WI38 (cell line): Measurements from ENCODE around the gene SPAG7.

ENCODE experiments used
- H3K4me3 ChIP-seq: 2 replicates; pipeline ENCODE4 v1.5.1; 2011; ENCODE audit warnings: low read depth, mild to moderate bottlenecking, control low read depth, low read length
- TF ChIP-seq, protein P1 (sequence below): IDR thresholded peaks from 2 replicates; pipeline ENCODE4 v1.5.1; 2012; ENCODE audit warnings: low read depth, mild to moderate bottlenecking, control low read depth, low read length

SPAG7 gene

DNA sequence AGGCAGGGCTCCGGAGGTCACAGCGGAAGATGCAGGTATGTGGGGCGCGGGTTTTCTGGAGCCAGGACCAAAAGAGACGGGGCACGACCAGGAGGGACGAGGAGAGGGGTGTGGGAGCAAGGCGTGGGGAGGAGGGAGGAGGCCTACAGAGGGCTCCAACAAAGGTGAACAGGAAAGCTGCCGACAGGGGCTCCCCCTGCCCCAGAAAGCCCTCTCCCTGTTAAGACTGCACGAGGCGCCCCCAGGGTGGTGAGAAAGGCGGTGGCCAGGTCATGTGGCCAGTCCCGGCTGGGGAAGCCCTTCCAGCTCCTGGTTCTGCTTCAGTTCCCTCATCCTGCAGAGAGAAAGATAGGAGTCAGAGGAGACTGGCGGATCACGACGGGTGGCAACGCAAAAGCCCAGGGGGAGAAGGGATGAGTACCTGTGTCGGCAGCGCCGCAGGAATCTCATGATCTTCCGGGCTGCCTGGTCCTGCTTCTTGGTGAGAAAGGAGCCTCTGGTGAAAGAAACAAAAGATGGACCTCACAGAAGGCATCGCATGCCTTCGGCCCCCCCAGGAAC lies 949 bp upstream of the SPAG7 start:
- TF ChIP-seq, protein P1, sequence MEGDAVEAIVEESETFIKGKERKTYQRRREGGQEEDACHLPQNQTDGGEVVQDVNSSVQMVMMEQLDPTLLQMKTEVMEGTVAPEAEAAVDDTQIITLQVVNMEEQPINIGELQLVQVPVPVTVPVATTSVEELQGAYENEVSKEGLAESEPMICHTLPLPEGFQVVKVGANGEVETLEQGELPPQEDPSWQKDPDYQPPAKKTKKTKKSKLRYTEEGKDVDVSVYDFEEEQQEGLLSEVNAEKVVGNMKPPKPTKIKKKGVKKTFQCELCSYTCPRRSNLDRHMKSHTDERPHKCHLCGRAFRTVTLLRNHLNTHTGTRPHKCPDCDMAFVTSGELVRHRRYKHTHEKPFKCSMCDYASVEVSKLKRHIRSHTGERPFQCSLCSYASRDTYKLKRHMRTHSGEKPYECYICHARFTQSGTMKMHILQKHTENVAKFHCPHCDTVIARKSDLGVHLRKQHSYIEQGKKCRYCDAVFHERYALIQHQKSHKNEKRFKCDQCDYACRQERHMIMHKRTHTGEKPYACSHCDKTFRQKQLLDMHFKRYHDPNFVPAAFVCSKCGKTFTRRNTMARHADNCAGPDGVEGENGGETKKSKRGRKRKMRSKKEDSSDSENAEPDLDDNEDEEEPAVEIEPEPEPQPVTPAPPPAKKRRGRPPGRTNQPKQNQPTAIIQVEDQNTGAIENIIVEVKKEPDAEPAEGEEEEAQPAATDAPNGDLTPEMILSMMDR = no peak
- H3K4me3 ChIP-seq = peak overlapping the region; percentile 78

GRCh38 chr17:4966844-4967538 lies 626 bp downstream of the SPAG7 start:
- H3K4me3 ChIP-seq = peak overlapping the region; percentile 78
- TF ChIP-seq, protein P1 = no peak

DNA sequence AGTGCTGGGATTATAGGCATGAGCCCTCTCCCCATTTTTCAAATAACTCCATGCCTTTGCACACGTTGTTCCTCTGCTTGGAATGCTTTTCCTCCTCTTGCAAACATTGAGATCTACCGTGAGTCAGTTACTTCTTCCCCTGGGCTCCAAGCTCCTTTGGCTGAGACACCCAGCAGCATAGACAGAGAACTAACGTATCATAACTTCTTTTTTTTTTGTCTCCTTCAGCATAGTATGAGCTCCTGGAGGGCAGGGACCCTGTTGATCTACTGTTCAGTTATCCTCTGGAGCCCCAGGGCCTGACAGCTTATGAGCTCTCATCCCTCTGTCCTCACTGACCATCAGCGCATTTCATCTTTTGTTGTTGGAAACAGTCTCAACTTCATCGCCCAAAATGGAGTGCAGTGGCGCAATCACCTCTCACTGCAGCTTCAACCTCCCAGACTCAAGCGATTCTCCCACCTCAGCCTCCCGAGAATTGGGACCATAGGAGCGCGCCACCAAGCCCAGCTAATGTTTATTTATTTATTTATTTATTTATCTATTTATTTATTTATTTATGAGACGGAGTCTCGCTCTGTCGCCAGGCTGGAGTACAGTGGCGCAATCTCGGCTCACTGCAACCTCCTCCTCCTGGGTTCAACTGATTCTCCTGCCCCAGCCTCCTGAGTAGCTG lies 2.2 kb downstream of the SPAG7 start:
- TF ChIP-seq, protein P1 = no peak
- H3K4me3 ChIP-seq = no peak overlapping the region

DNA sequence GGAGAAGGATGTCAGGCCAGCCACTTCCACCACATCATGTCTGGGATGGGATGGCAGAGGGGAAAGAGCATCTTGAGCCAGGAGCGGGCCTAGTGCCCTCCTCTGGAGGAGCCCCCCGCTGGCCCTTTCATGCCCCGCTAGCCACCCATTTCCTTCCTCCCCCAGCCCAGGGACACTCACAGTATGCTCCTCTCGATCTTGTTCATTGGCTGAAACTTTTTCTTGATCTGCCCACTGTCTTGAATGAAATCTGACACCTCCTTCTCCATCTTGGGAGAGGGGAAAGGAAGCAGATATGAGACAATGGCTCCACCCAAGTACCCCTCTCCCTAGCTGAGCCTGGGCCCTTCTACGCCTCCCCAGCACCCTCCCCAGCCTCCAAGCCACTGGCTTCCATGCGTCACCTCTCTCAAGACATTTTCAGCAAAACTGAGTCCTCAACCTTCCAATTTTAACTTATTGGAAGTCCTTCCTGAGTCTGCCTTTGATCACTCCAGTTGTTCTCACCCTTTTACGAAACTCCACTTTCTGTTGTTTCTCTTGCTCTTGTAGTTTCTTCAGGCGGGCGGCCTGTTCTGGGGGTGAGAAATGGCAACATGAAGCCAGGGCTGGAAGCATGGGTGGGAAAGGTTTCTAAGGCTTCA lies 7.2 kb downstream of the SPAG7 start:
- H3K4me3 ChIP-seq = no peak overlapping the region
- TF ChIP-seq, protein P1 = no peak

DNA sequence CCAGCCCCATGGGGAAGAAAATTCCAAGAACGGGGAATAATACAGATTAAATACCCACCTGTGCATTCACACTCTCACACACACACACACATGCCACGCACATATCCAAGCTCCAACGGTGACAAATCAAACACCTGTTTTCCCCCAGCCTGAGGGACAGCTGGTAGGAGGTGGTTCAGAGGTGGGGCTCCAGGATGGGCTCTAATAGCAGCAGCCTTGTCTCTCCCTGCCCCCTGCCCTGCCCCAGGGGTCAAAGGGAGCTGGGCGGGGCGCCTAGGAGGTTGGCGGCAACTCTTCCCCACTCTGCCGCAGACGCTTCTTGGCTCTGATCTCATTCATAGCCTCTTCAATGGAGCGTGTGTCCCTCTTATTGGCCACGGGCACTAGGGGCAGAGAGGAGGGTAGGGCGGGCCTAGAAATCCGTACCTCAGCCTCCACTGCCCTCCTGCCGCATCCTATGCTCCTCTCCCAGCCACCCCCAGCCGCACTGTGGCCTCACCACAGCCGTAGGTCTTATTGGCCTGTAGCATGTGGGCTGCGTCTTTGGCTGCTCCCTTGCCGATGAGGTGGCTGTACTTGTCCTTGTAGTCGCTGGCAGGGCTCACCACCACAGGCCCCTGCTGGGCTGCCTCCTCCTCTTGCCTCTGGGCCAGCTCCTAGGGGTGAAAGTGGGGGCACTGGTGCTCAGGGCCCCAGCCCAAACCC lies 8.2 kb downstream of the SPAG7 start:
- no peak overlapping the region for H3K4me3 ChIP-seq
- TF ChIP-seq, protein P1 = no peak

- H3K4me3 ChIP-seq = no peak overlapping the region
- TF ChIP-seq, protein P1 = no peak
Measured at GRCh38 chr17:4958102-4958501, 9.5 kb downstream of the SPAG7 start.
